Amniotic epithelial cell (primary cell): ENCODE results near the gene ZNF423.
A peak's percentile ranks its signal among the peaks of the same experiment; 100 is the strongest.

ENCODE experiments used
- DNase-seq: peaks from one replicate; pipeline ENCODE4 v3.0.0-alpha.2; 2010; ENCODE audit warnings: low read depth

ZNF423 gene

DNA sequence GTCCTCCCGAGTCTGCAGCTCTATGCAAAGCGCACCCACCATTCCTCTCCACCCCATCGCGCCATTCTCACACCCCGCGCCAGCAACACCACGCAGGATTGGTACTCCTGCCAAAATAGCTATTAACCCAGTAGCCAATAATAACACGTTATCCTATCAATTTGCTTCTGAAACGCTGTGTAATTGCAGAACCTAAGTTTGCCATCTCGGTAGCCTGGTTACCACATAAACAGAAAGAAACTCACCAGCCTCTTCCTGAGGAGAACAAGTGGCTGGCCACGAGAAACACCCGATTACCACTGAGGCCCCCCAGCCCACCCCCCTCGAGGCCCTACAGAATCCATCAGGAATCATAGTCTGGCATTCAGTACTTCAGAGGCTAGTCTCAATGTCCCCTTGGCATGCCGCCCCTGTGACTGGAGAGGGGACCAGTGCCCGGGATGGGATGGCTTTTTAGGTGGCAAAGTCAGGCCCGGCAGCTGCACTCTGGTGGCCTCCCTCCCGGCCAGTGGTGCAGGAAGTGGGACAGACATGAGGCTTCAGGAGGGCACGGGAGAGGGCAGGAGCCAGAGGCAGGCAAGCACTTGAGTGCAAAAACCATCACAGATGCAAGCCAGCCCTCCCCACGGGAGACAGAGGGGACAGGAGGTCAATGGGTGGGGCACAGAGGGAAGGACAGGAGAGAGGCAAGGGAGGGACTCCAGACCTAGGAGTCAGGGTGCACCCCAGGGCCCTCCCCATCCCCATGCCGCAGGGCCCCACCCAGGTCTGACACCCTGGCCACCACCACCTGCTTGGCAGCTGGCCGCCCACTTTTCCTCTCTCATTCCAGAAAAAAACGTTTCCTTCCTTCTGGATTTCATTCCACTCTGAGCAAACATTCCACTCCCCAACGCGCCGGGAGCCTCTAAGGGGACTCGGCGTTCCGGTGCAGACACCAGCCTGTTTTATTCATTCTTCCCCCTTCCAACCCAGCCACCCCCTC, 192.5 kb downstream of the ZNF423 start:
- DNase-seq, result no peak

- no peak for DNase-seq
Measured at GRCh38 chr16:49662569-49662968, 193.3 kb downstream of the ZNF423 start.

- DNase-seq, result peak; percentile 11
Measured at GRCh38 chr16:49661465-49662187, 194.3 kb downstream of the ZNF423 start.

GRCh38 chr16:49660626-49661025, 195.3 kb downstream of the ZNF423 start:
- DNase-seq, result no peak

GRCh38 chr16:49659356-49659755, 196.6 kb downstream of the ZNF423 start:
- DNase-seq, result no peak

GRCh38 chr16:49658531-49658930, 197.4 kb downstream of the ZNF423 start:
- no peak for DNase-seq

GRCh38 chr16:49657736-49658465, 198.0 kb downstream of the ZNF423 start:
- DNase-seq, result no peak

- no peak for DNase-seq
Measured at GRCh38 chr16:49654425-49654824, 201.5 kb downstream of the ZNF423 start.

GRCh38 chr16:49653577-49653976, 202.3 kb downstream of the ZNF423 start:
- DNase-seq, result no peak

- no peak for DNase-seq
Measured at GRCh38 chr16:49653173-49653570, 202.7 kb downstream of the ZNF423 start.

GRCh38 chr16:49652456-49653172, 203.3 kb downstream of the ZNF423 start:
- DNase-seq, result no peak

DNA sequence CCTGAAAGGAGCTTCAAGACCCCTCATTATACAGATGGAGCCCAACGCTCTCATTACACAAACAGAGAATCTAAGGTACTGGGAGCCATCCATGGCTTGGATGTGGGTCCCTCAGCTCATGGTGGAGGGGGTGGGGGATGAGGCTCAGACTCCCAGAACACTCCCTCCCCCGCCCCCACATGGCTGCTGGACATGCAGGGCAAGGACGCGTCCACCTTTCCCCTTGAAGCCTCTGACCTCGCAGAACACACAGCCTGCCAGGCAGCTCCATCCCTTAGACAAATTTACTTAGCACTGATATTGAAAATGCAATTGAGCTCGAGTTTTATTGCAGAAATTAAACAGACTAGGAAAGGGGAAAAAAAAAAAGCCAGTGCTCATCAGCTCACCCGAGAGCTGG, 203.9 kb downstream of the ZNF423 start:
- no peak for DNase-seq

DNA sequence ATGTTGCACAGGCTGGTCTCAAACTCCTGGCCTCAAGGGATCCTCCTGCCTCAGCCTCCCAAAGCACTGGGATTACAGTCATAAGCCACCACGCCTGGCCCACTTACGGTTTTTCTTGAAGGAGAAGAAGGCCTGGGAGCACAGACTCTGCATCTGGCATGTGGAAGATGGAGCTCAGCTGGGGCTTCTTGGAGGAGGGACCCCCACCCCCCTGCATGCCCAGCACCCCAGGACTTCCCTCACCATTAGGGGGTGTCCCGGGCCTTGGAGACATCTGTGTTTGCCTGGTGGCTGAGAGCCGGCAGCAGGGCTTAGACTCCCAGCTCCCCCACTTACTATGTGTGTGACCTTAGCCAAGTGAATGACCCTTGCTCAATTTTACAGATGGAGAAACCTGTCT, 204.7 kb downstream of the ZNF423 start:
- DNase-seq, result no peak

- no peak for DNase-seq
Measured at GRCh38 chr16:49650603-49651002, 205.3 kb downstream of the ZNF423 start.

DNA sequence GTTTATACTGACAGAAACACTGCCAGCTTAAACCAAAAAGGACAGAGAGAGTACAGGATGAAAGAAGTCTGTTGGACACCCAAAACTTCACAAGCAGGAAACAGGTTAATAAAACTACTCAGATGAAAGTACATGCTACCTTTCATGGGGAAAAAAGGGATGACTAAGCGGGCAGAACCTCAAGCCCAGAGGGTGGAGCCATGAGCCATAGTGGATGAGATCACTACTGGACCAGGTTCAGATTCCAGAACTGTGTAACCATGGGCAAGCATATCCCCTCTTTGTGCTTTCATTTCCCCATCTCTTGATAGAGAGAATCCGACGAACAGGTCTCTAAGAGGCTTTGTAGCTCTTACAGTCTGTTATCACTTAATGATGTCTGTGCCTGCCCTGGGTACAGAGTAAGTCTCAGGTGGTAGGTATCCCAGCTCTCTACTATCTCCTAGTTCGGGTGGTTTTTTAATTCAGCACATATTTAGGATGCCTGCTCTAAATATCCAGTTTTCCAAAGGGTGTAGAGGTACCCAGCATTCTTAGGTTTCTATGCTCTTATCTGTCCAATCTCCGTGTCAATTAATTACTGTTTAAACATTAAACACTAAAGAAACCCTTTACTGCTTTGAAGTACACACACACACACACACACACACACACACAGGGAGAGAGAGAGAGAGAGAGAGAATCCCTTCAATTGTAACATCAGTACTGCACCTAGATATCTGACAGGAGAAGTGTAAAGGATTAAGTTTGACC, 206.7 kb downstream of the ZNF423 start:
- no peak for DNase-seq

DNA sequence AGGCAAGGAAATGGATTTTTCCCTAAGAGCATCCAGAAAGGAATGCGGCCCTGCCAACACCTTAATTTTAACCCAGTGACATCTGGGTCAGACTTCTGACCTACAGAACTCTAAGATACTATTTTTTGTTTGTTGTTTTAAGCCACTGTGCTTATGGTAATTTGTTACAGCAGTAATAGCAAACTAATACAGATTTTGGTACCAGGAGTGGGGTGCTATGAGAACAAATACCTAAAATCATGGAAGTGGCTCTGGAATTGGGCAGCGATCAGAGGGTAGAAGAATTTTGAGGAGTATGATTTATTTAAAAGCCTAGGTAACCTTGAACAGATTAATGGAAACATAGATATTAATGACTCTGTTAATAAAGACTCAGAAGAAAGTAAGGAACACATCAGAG, 208.2 kb downstream of the ZNF423 start:
- DNase-seq, result no peak

DNA sequence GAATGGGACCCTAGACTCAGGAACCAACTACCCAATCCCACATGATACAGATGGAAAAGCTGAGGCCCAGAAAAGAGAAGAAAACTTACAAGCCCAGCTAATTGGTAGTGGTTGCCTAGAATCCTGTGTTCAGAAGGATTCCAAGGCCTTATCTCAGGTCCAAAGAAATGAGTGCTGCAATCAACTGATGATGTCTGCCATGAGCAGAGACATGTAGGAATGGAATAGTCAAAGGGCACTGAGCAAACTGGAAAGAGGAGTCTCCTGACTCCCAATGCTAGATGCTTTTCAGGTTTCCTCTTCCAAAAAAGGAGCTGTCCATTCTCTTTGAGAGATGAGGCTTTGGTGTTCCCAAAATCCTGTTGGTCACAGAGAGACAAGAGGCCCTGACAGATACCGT, 210.6 kb downstream of the ZNF423 start:
- no peak for DNase-seq

GRCh38 chr16:49644145-49644463, 211.8 kb downstream of the ZNF423 start:
- DNase-seq, result no peak

- DNase-seq, result peak; percentile 8
Measured at GRCh38 chr16:49643429-49644144, 212.3 kb downstream of the ZNF423 start.

DNA sequence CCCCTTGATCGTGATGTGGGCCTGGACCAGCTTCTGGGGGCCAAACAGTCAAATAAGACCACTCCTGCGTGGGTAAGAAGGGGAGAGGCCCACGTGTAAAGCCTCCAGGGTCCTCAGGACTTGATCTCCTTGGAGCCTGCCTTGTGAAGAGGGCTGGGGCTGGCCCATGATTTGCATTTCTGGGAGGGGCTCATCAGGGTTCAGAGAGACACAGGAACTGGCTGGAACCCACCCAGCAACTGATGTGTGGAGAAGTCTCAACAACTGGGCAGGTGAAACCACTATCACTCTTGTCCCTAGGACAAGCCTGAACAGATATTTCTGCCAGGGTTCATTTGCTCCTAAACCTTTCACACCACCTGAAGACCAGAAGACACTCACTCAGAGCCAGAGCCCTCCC, 214.7 kb downstream of the ZNF423 start:
- DNase-seq, result no peak

- no peak for DNase-seq
Measured at GRCh38 chr16:49640581-49640980, 215.3 kb downstream of the ZNF423 start.
